ENCODE data around the gene CPN2.

Gene CPN2

DNA sequence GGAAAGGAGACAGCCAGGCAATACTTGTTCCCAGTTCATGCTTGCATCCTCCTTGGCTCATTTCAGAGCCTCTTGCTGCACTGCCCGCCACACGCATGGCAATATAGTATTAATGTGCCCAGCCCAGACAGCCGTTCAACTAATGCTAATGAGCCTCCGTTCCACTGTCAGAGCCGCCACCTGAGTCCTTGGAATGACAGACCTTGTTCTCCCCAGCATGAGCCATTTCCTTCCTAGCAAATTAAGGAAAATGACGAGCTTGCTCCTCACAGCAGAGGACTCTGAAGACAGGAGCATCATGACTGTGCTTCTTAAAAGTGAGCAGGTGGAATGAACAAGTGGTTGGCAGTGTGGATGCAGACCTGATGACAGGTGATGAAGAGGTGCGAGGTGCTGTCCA is 29.2 kb upstream of the CPN2 start:
- no peak for DNase-seq (ENCODE audit: low read depth in 2 of 2)

DNA sequence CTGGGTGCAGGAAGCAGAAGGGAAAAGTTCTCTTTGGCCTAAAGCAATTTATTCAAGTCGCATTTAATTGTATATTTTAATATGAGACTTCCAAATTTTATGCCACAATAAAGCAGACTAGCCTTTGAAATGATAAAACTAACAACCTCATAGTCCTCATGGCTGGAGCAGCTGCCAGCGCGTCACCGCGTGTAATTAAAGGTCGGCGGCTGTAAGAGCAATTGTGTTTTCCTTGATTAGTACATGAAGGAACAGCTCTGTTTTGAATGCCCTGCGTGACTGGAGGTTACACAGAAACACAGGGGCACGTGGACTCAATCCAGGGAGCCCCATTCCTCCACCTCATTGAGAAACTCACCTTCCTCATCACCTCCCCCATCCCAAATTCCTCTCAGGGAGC is 28.5 kb upstream of the CPN2 start:
- no peak for DNase-seq (ENCODE audit: low read depth in 2 of 2)

DNA sequence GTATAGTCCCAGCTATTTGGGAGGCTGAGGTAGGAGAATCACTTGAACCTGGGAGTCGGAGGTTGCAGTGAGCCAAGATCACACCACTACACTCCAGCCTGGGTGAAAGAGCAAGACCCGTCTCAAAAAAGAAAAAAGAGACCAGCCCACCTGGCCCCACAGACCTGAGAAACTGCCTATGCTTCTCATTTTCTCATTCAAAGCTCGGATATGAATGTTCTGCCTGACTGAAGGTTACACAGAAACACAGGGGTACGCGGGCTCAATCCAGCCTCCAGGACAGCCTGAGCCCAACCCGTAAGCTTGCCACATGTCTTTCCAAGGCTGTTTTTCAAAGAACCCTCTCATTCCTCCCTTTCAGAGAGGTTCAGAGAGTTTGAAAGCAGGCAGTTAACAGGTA is 28.1 kb upstream of the CPN2 start:
- DNase-seq (ENCODE audit: low read depth in 2 of 2) = no peak

DNA sequence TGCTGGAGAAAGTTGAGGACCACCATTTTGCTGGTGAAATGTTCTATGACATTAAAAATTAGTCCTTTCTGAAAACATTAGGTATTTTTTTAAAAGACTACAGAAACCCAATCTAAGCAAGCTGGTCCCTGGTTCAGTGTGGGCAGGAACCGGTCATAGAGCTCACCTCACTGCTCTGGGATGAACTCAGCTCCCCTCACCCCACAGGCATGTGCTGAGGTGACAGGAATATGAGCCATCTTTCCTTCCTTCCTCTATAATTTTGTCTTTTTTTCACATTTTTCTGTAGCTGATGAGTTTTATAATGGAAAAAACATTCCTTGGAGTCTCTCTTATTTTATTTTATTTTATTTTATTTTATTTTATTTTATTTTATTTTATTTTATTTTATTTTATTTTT is 26.6 kb upstream of the CPN2 start:
- no peak for DNase-seq (ENCODE audit: low read depth in 2 of 2)

DNA sequence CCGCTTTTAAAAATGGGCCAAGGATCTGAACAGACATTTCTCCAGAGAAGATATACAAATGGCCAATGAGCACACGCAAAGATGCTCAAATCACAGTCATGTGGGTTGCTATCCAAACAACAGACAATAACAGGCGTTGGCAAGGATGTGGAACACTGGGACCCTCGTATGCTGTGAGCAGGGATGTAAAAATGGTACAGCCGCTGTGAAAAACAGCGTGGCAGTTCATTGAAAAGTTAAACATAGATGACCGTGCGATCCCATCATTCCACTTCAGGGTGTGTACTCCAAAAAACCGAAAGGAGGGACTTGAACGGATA is 25.1 kb upstream of the CPN2 start:
- DNase-seq (ENCODE audit: low read depth in 2 of 2) = no peak

DNA sequence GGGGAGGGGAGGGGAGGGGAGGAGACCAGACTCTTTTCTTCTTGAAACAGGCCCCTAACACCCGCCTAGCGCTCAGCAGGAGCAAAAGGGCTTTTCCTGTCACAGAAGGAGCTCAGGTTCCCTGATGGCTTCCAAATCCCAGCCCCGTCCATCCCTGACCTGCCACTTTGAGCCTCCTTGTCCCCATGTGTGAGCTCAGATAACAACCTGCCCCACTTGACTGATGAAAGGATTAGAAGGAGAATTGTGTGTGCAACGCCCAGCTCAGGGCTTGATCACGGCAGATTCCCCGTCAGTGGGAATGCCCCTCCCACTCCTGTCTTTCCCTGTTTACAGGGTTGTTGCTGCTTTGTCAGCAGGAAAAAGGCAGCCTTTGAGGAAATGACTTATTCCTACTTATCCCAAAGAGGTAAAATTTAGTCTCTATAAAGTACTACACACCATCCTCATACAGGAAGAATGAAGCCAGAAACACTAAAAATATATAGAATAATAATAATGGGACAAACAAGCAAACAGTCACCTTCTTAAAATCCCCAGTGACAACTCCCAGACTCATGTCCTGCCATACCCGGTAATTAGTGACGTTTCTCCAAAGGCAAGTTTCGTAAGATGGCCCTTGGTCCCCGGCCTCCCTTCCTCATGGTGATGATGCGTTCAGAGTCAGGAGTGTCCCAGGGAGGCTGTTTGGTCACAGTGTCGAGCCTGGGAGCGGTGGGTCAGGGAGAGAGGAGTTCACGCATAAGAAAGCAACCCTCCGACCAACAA is 24.5 kb upstream of the CPN2 start:
- DNase-seq (ENCODE audit: low read depth in 2 of 2) = no peak

DNA sequence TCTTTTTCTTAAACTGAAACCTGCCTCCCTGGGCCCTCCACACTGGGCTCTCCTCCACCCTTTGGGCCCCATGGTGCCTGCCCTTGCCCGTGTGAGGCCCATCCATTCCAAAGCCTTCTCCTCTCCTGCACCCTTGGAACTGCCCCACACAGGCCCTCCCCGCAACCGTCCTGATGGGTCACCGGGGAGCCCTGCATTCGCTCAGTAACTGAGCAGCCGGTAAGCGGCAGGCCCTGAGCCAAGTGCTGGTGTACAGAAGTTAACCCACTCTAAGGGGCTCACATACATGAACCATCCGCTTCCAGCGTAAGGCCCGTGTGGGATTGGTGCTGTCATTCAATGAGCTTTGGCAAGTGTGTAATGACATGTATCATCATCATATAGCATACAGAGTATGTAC is 23.8 kb upstream of the CPN2 start:
- no peak for DNase-seq (ENCODE audit: low read depth in 2 of 2)

DNA sequence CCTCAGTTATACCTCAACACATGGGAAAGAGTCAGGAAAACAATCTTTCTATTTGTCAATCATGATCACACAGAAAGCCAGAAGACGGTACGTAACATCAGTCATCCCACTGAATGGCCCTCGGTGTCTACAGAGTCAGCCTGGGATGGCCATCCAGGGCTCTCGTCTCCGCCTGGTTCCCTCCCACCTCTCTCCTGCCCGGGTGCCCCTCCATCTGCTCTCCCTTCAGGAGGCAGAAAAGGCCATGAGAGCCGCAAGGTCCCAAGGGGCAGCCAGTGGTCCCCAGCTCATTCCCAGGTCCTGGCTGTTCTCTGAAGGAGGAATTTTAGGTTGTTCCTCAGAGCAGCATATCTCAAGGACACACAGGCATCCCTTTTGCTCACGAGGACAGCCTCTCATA is 22.8 kb upstream of the CPN2 start:
- no peak for DNase-seq (ENCODE audit: low read depth in 2 of 2)

DNA sequence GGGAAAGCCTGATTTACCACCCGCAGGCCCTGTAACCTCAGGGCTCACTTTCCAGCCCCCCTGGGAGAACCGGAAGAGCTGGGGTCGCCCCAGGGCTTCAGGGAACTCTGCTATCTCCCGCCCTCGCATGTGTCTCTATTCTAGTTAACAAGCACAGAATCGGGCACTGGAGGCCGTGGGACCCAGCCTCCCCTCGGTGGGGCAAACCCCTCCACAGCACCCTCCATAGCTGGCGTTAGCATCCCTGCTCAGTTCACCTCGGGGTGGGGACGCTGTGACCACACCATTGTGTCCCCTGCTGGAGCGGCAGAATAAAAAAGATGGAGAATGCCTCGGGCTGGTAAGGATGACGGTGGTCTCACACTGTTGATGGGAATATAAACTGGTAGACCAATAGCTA is 21.9 kb upstream of the CPN2 start:
- DNase-seq (ENCODE audit: low read depth in 2 of 2) = no peak

DNA sequence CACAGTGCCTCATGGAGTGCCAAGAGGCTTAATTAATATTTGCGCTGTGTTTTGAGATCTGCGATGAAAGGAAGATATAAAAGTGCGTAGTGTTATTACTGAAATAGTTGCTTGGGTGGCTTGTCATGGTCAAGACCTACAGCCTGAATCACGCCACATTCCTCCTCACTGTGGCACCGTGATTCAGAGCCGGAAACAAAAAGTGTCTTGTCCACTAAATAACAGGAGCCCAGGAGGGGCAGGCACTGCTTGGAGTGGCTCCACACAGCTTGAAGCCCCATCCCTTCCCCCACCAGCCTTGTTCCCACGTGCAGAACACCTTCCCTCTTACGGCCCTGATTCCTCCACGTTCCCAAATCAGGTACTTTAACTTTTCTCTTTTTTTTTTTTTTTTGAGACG is 19.6 kb upstream of the CPN2 start:
- no peak for DNase-seq (ENCODE audit: low read depth in 2 of 2)

DNA sequence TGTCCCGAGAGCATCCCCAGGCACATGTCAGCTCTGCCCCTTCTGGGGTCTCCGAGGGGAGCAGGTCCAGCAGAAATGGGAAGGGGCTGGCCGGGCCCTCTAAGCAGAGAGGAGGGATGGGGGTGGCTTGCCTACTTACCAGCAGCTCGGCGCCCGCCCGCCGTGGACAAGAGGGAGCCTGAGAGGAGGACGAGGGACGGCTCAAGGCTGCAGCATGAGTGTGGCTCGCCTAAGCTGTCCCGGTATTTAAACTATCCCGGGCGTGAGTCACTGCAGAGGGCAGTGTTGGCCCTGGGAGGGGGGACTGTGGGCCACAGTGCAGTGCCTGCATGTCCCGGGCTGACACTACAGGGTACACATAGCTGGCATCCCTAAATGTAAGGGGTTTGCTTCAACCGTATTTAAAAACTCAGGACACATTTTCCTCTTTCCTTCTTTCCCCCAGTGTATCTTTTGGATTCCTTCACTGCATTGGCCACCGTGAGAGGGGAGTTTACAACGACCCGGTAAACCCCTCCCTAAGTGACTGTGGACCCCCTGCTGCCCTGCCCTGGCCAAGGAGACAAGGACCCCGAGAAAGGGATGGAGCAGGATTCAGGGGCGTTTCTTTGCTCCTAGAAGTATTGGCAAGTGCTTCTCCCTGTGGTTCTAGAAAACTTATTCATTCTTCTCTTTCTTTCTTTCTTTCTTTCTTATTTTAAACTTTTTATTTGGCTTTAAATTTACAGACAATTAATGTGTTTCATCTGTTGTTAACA is 18.6 kb upstream of the CPN2 start, which contains the start of gene LRRC15:
Gene LRRC15, minus strand, starts transcription at position 222 of the 758 bp plus-strand sequence. CDS start 8,700 bp downstream, outside the sequence.
- no peak for DNase-seq (ENCODE audit: low read depth in 2 of 2)

DNA sequence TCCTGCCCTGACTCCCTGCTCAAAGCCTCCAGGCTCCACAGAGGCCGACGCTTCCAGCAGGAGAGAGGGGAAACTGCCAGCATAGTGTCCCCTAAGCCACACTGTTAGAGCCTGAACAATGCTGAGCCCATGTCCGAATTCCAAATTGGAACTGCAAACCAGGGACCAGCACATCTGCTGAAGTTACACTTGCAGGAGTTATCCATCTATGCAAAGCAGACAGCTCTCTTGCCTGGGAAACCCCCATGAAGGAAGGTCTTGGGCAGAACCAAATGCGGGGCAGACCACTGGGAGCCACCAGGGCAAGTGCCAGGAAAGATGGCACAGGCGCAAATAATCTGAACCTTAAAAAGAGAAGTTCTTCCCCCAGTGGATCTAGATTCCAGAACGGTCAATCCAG is 17.8 kb upstream of the CPN2 start:
- DNase-seq (ENCODE audit: low read depth in 2 of 2) = no peak

DNA sequence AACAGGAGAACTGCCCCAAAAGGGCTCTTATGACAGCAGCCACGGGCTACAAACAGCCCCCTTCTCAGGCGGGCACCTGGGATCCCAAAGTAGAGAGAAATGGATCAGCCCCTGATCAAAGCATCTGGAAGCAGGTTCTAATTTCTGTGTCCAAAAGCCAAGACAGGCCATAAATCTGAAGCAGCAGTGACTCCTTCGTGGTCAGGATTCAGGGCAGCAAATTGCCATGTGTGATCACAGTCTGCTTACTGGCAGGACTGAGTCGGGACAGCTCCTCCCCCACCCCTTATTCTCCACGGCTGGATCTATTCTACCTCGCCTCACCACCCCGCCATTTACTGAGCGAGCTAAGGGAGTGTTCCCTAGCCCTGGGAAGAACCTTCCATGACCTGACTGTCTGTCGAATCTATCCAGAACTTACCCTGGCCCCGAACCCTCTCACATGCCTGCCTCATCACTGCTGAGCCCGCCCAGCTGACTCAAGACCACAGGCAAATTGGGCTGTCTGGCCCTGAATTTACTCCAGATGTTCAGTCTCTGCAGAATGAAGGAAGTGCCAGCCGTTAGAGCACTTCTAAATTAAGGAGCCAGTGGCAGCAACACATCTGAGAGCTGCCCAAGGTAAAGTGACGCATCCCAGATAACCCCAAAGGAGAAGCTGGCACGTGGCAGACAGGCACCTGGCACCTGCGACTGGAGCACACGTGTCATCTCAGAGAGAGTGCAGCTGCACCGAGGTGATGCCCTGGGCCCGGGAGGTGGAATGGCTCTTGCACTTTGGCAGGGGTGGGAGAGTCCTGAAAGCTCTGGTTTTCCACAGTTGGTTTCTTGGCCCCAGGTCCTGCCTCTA is 17.1 kb upstream of the CPN2 start:
- no peak for DNase-seq (ENCODE audit: low read depth in 2 of 2)

DNA sequence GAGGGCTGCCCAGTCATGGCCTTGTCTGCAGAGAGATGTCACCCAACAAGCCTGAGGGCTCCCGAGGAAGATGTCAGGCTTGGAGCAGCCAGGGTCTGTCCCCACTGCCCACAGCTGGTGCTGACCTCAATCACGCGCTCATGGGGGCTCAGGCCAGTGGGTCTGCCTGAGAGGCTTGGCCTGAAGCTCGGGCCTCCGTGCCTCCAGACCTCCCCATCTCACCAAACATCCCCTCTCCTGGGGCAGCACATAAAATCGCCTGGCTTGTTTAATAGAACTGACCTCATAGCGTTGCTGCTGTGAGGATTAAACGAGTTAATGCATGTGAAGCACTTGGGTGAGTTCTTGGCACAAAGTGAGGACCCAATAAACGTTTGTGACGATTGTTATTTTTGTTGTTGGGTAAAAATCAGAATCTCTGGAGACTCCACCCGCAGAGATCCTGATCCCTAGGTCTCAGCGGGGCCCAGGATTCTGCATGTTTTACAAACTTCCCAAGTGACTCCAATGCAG is 14.9 kb upstream of the CPN2 start:
- DNase-seq (ENCODE audit: low read depth in 2 of 2) = no peak

DNA sequence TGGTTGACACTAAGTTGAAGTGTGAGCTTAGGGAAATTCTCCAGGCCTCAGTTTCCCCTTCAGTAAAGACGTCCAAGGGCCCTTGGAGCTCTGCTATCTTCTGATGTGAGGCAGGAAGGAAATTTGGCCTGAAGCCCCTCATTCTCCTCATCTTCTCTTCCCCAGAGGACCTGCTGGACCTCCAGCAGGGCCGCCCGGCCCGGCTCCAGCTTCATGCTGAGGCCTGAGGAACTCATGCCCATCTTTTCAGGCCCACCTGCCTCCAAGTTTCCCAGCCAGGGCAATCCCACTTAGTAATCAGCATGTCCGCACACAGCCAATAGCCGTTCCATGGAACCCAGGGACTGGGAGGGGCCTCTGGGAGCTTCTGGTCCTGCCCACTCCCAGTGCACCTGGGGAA is 14.4 kb upstream of the CPN2 start:
- DNase-seq (ENCODE audit: low read depth in 2 of 2) = no peak

DNA sequence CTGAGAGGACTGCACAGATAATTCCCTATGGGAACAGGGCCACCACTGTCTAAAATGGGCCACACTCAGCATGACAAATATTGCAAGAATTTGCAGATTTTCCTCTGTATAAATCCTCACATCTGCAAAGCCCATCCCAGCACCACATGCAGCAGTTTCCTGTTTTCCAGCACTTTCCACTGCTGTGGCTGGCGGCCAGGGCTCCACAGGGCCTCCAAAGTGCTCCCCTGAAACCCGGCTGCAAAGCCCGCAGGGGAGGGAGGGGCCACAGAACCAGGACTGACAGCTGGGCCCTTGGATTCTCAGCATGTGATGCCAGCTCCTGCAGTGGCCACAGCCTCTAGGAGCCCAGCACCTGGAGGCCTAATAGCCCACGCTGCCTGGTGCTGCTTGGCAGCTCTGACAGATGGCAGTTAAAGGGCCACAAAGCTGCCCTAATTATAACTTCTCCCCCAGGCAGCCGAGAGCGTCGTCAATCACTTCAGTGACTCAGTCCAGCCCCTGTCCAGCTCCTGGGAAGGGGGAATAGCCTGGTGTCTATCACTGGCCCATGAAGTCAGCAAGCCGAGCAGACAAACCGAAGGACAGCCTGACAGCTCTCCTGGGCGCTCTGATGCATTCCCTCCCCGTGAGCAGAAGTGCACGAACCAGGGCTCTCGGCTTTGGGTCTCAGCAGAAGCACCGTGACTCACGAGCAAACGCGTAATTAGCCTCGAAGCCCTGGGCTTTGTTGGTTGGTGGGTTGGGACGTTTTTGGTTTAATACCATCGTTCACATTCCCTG is 13.7 kb upstream of the CPN2 start:
- no peak for DNase-seq (ENCODE audit: low read depth in 2 of 2)

DNA sequence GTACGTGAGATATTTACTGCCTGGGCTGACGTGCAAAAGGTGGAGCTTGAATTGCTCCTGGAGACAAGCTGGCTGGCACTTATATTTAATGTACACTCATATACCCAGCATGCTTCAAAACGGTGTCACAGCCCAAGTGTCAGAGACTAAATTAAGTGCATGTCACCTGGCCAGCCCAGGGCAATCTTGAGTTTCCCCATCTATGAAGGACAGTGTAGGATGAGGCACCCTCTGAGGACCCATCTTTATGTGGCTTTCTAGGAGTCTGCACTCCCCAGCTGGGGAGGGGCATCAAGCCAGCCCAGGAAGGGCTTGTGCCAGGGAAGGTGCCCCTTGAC is 13.2 kb upstream of the CPN2 start:
- DNase-seq (ENCODE audit: low read depth in 2 of 2) = no peak

DNA sequence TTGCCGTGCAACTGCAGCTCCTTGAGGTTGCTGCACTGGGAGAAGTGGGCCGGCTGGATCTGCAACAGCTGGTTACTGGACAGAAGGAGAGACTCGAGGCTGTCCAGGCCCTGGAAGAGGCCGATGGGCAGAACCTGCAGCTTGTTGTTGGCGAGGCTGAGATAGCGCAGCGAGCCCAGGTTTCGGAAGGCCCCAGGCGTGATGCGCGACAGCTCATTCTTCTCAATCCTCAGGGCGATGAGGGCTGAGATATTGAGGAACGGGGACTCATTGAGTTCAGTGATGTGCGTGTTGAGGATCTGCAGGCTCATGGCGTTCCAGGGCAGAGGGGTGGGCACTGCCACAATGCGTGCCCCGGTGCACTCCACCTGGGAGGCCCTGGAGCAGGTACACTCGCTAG is 9.4 kb upstream of the CPN2 start:
- DNase-seq (ENCODE audit: low read depth in 2 of 2) = no peak

DNA sequence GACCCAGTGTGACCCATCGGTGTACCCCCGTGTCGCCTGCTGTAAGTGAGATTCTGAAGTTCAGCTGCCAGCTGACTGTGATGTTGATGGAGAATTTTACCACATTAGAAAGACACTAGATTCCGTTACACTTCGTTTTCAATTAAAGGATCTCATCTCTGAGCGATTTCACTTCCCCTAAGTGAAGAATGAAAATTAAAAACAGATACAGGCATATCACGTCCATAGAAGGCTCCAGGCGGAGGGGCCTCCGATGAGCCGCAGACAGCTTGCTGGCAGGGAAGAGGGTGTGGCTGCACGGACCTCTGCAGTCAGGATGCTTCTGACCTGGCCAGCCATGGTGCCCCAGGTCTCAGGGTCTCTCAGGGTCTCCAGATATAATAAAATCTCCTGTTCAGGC is 6.6 kb upstream of the CPN2 start:
- no peak for DNase-seq (ENCODE audit: low read depth in 2 of 2)

DNA sequence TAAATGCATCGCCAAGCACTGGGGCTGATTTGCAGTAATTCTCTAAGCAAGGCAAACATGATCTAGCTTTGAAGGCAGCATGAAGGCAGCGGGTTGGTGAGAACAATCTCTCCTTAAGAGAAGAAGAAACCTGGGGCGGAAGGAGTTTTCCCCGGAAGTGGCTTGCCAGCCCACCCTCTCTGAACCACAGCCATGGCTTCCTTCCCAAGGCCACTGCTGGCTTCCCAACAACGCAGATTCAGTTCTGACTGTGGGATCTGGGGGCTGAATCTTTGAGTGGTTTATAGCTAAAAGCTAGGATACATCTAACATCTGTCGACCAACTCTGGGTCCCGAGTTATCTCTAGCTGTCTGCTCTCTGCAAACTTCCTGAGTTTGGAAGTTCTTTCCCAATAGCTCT is 4.3 kb upstream of the CPN2 start:
- DNase-seq (ENCODE audit: low read depth in 2 of 2) = no peak

DNA sequence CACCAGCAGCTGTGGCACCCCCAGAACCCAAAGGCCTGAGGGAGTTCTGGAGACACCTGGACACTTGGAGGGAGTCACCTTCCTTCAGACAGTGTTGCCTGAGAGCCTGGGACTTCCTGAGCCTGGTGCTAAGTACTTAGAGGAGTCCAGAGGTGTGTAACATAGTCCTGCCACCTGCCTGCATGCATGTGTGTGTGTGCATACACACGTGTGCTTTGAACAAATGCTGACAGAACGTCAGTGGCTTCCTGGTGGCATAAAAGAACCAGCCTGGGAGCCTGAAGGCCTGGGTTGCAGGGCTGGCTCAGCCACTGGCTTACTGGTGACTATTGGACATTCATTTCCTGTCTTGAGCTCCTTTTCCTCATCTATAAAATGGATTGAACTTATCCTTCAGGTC is 3.2 kb upstream of the CPN2 start:
- DNase-seq (ENCODE audit: low read depth in 2 of 2) = no peak

All from activated CD4-positive, alpha-beta T cell treated with anti-CD3 and anti-CD28 coated beads for 24 hours (primary cell).